A673 (cell line): ENCODE data around the gene GUCY1B1.

ENCODE experiments used
- EZH2 ChIP-seq: fragments of 200-600 bp; sonication (generic); IDR thresholded peaks from 2 replicates; pipeline ENCODE4 v1.6.1; 2017; ENCODE audit warnings: borderline replicate concordance, low read depth, mild to moderate bottlenecking, mixed read lengths, antibody characterized with exemption, low read length; ENCODE audit not compliant: poor library complexity, severe bottlenecking
- TF ChIP-seq, protein P1 (sequence below): fragments of 300-800, 200-600 bp; sonication (generic); conservative IDR thresholded peaks from 2 replicates; pipeline ENCODE4 v1.5.1; 2017; ENCODE audit warnings: low read depth, mild to moderate bottlenecking, antibody characterized with exemption, low read length, moderate library complexity, mixed read lengths

DNA sequence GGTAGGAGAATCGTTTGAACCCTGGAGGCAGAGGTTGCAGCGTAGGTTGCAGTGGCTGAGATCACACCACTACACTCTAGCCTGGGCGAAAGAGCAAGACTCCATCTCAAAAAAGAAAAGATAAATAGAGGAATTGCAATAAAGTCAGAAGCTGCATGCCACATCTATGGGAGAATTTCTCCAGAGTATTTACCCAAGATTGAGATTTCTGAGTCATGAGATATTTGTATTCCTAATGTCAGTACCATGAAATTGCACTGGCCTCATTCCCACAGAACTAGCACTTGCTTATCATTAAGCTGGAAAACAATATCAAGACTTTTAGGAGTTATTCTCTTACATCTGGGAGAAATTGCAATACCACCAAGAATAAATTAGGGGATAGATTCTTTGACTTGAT lies 69.8 kb downstream of the GUCY1B1 start:
- TF ChIP-seq, protein P1, sequence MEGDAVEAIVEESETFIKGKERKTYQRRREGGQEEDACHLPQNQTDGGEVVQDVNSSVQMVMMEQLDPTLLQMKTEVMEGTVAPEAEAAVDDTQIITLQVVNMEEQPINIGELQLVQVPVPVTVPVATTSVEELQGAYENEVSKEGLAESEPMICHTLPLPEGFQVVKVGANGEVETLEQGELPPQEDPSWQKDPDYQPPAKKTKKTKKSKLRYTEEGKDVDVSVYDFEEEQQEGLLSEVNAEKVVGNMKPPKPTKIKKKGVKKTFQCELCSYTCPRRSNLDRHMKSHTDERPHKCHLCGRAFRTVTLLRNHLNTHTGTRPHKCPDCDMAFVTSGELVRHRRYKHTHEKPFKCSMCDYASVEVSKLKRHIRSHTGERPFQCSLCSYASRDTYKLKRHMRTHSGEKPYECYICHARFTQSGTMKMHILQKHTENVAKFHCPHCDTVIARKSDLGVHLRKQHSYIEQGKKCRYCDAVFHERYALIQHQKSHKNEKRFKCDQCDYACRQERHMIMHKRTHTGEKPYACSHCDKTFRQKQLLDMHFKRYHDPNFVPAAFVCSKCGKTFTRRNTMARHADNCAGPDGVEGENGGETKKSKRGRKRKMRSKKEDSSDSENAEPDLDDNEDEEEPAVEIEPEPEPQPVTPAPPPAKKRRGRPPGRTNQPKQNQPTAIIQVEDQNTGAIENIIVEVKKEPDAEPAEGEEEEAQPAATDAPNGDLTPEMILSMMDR: no peak
- TF ChIP-seq EZH2: no peak
